ENCODE results near the gene DGUOK.

DGUOK gene

GRCh38 chr2:74007711-74008110, 81.0 kb downstream of the DGUOK start:
- no peak for DNase-seq (ENCODE audit: extremely low read depth, low read depth)
- no peak for TF ChIP-seq CTCF (IDR thresholded peaks at IDR 0.05; ENCODE audit: low read depth, low read length)
